ENCODE results near the gene FAM53A.

DNA sequence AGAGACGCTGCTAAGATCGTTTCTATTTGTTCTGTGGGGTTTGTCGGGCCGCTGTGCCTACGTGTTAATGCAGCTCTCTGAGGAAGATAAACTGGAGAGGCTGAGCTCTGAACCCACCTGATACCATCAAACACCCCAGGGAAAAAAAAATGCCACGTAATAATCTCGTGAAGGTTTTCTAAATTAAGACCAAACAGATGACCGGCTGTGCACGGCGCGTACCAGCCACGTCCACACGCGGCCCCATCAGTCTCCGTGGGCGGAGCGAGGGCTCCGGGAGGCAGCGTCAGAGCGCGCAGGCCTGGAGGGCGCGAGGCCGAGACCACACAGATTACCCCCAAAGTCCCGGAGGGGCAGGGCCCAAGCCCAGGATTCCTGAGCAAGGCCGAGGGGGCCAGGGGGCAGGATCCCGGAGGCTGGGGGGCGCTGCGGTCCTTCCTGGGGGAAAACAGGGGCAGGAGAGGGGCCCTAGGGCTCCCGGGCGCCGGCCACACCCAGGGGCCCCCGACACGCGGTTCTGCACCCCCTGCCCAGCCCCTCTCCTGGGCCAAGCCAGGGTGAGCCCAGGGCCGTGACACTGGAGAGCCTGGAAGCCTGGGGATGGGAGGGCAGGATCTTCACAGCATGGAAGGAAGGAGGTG is 91.9 kb downstream of the FAM53A start:
- TF ChIP-seq POLR2A (IDR thresholded peaks at IDR 0.05; ENCODE audit: low read length) (peak; percentile 17), GATA1 (IDR thresholded peaks at IDR 0.05; ENCODE audit: low read depth, low read length) (no peak)

All from erythroblast (primary cell).